ENCODE measurements around the gene GFRA1. TPM values are rescaled to one million over a fixed set of nuclear protein-coding genes. Genes with fewer than 3 reads are reported as not detected.

Gene GFRA1
- total and polyA plus RNA-seq, 2 donors (not counting 3 experiments of a cell fraction or from before 2014, with no cell fraction given) = 0.22 to 0.88 TPM

GRCh38 chr10:116263870-116264655 lies 8.9 kb downstream of the GFRA1 start:
- no peaks in the 10 kb centered on the region for H3K27me3 ChIP-seq (ENCODE audit: control insufficient read depth in 2 of 2, insufficient read depth in 2 of 2, low read length in 2 of 2)
- POLR2A ChIA-PET = no interaction called here
- no peak overlapping the region for H2AFZ ChIP-seq (ENCODE audit: low read depth, low read length)
- no peaks in the 10 kb centered on the region for H4K20me1 ChIP-seq (replicated peaks; ENCODE audit: control insufficient read depth, extremely low read depth, insufficient read depth, low read length)
- intact Hi-C loops (cut with micrococcal nuclease) (no loop called here), dilution Hi-C loops (cut with MboI; ENCODE audit: extremely low pct_ligation_motif_present, low sequenced_read_pairs) (no loop called here)
- H3K9ac ChIP-seq (replicated peaks; ENCODE audit: extremely low read depth, insufficient read depth, low read length) = no peak overlapping the region
- no peaks in the 10 kb centered on the region for H3K9me3 ChIP-seq (replicated peaks; ENCODE audit: control insufficient read depth, insufficient read depth, low read length)
- CTCF ChIA-PET = no interaction called here
- no peak for DNase-seq (ENCODE audit: low read depth, low spot score)
- TF ChIP-seq FOS (IDR thresholded peaks at IDR 0.05; ENCODE audit: borderline replicate concordance, insufficient read depth, low read length) = no peak
- TF ChIP-seq CTCF (IDR thresholded peaks at IDR 0.05; ENCODE audit: extremely low read depth in 1 of 2, insufficient read depth in 1 of 2, low read depth in 1 of 2, low read length in 2 of 2) = no peak
- TF ChIP-seq, protein P1, sequence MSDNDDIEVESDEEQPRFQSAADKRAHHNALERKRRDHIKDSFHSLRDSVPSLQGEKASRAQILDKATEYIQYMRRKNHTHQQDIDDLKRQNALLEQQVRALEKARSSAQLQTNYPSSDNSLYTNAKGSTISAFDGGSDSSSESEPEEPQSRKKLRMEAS (IDR thresholded peaks at IDR 0.05; ENCODE audit: insufficient read depth, insufficient read length) = no peak
- TF ChIP-seq POLR2A (IDR thresholded peaks at IDR 0.05; ENCODE audit: low read depth, low read length) = no peak
- TF ChIP-seq POLR2AphosphoS5 (IDR thresholded peaks at IDR 0.05; ENCODE audit: insufficient read depth, low read depth, low read length) = no peak
- no peak for TF ChIP-seq GATA2 (IDR thresholded peaks at IDR 0.05; ENCODE audit: insufficient read depth, insufficient read length, low read depth, low read length)
- no peak for TF ChIP-seq JUN (IDR thresholded peaks at IDR 0.05; ENCODE audit: borderline replicate concordance, insufficient read depth, insufficient read length, low read depth)
- TF ChIP-seq EZH2 (IDR thresholded peaks at IDR 0.05; ENCODE audit: borderline replicate concordance, low read depth, low read length, severe bottlenecking) = no peak
- no peak for TF ChIP-seq MYC (IDR thresholded peaks at IDR 0.05; ENCODE audit: low read depth, low read length)
- H3K9me1 ChIP-seq (replicated peaks; ENCODE audit: control insufficient read depth, extremely low read depth, insufficient read depth, low read length) = no peaks in the 10 kb centered on the region
- no peak overlapping the region for H3K4me2 ChIP-seq (ENCODE audit: insufficient read depth, low read length)
- no peaks in the 10 kb centered on the region for H3K4me1 ChIP-seq (ENCODE audit: control insufficient read depth, extremely low read depth, insufficient read depth, low read length)
- no TSS peak for BruUV-seq (replicated peaks)
- H3K36me3 ChIP-seq (ENCODE audit: control insufficient read depth in 2 of 2, extremely low read depth in 1 of 2, insufficient read depth in 2 of 2, low read length in 2 of 2) = no peaks in the 10 kb centered on the region
- H3K27ac ChIP-seq (ENCODE audit: insufficient read depth, low read depth, low read length) = no peak overlapping the region
- no peaks in the 10 kb centered on the region for H3K79me2 ChIP-seq (ENCODE audit: control insufficient read depth, insufficient read depth, low read length)
- no peak for FAIRE-seq
- H3K4me3 ChIP-seq (replicated peaks in 1 of 3; ENCODE audit: insufficient read depth in 1 of 3, low read depth in 1 of 3, low read length in 3 of 3) = no peak overlapping the region
